ENCODE data around the gene GSC2.

GSC2 gene

GRCh38 chr22:19121631-19122142 lies 28.4 kb downstream of the GSC2 start:
- peak in 22 of 58 donors; percentile 13 to 63 (median 44) for DNase-seq

- no peak for DNase-seq
Observed at GRCh38 chr22:19120829-19121630, 29.1 kb downstream of the GSC2 start.

GRCh38 chr22:19119949-19120348 lies 30.1 kb downstream of the GSC2 start:
- DNase-seq = no peak

- DNase-seq = no peak
Observed at GRCh38 chr22:19118329-19118880, 31.7 kb downstream of the GSC2 start.

GRCh38 chr22:19117111-19117512 lies 33.0 kb downstream of the GSC2 start:
- DNase-seq = no peak

GRCh38 chr22:19115628-19116027 lies 34.5 kb downstream of the GSC2 start:
- DNase-seq = peak in 7 of 58 donors; percentile 18 to 46 (median 29)

- DNase-seq = peak in 1 of 58 donors; percentile 42
Observed at GRCh38 chr22:19114984-19115552, 35.0 kb downstream of the GSC2 start.

GRCh38 chr22:19113429-19113828 lies 36.7 kb downstream of the GSC2 start:
- DNase-seq = no peak

GRCh38 chr22:19111584-19111983 lies 38.5 kb downstream of the GSC2 start:
- DNase-seq = no peak

GRCh38 chr22:19111140-19111539 lies 39.0 kb downstream of the GSC2 start:
- no peak for DNase-seq

GRCh38 chr22:19110646-19111045 lies 39.4 kb downstream of the GSC2 start:
- DNase-seq = no peak

GRCh38 chr22:19110064-19110458 lies 40.0 kb downstream of the GSC2 start:
- no peak for DNase-seq

- DNase-seq = no peak
Observed at GRCh38 chr22:19109198-19110063, 40.7 kb downstream of the GSC2 start.

GRCh38 chr22:19108807-19109197 lies 41.3 kb downstream of the GSC2 start:
- no peak for DNase-seq

- no peak for DNase-seq
Observed at GRCh38 chr22:19107730-19108074, 42.4 kb downstream of the GSC2 start.

GRCh38 chr22:19106886-19107729 lies 43.0 kb downstream of the GSC2 start:
- no peak for DNase-seq

GRCh38 chr22:19105867-19106802 lies 44.0 kb downstream of the GSC2 start:
- DNase-seq = no peak

GRCh38 chr22:19105456-19105855 lies 44.6 kb downstream of the GSC2 start:
- DNase-seq = no peak

All from anterior cingulate cortex (tissue), 58 donors.